GM12892 (cell line): ENCODE measurements around the gene RBMS1.

Experiments
- POLR2A ChIP-seq: IDR thresholded peaks from 2 replicates; pipeline ENCODE4 v1.6.1; 2011; ENCODE audit warnings: low read depth, low read length, control low read depth
- TAF1 ChIP-seq: IDR thresholded peaks from 2 replicates; pipeline ENCODE4 v1.6.1; 2011; ENCODE audit warnings: low read depth, mild to moderate bottlenecking, control low read depth, low read length, borderline replicate concordance

GRCh38 chr2:160411167-160411566, 82.4 kb downstream of the RBMS1 start:
- no peak for TF ChIP-seq TAF1
- no peak for TF ChIP-seq POLR2A
